A549 (cell line): Measurements from ENCODE around the gene GTF2F1. TPM values are rescaled to one million over a fixed set of nuclear protein-coding genes. Genes with fewer than 3 reads are reported as not detected.

ENCODE experiments used
- ATAC-seq, 2 experiments: fragments of 200-7000 bp in 1 of 2; fragments of >200 bp in 1 of 2; cut with Nextera tagmentation in 1 of 2; cut with Tn5 transposase in 1 of 2; 3 replicates each; pipeline versions ENCODE4 v1.8.0 to v1.9.1; 2018 to 2020; ENCODE audit warnings: mild to moderate bottlenecking in 1 of 2, moderate library complexity in 1 of 2
- CTCF ChIA-PET: fragments of 300-600 bp; sonication (Branson Sonifier 250); formaldehyde crosslinking; extraction: SDS; loops from one replicate; lab custom pipeline; 2021; ENCODE audit warnings: antibody characterized with exemption, inconsistent platforms; lab: Yijun Ruan, JAX
- POLR2A ChIA-PET: fragments of 350-600 bp; formaldehyde crosslinking; extraction: SDS; loops from one replicate; lab custom pipeline; 2021; ENCODE audit warnings: antibody characterized with exemption, inconsistent platforms; lab: Yijun Ruan, JAX
- DNase-seq, 2 experiments: peaks; one replicate each; pipeline versions ENCODE4 v3.0.0 to v3.0.0-alpha.2; 2011 to 2016; ENCODE audit warnings: low read depth in 1 of 2, low spot score in 1 of 2
- FAIRE-seq: peaks from 2 replicates; lab custom pipeline; 2011; peaks lifted over from hg19 to GRCh38; lab: Jason Lieb, UNC
- H3K27ac ChIP-seq, 2 experiments: fragments of >200 bp; sonication (Bioruptor Twin); formaldehyde crosslinking; 3 replicates each; pipeline ENCODE4 v1.5.1; 2016 to 2017
- H3K4me1 ChIP-seq: fragments of >200 bp; sonication (Bioruptor Twin); formaldehyde crosslinking; 3 replicates; pipeline ENCODE4 v1.6.1; 2016
- H3K4me2 ChIP-seq: fragments of >200 bp; sonication (Bioruptor Twin); formaldehyde crosslinking; 3 replicates; pipeline ENCODE4 v1.6.1; 2016
- H3K4me3 ChIP-seq: fragments of >200 bp; sonication (Bioruptor Twin); formaldehyde crosslinking; 3 replicates; pipeline ENCODE4 v1.5.1; 2016
- H3K9me3 ChIP-seq: fragments of >200 bp; sonication (Bioruptor Twin); formaldehyde crosslinking; 3 replicates; pipeline ENCODE4 v1.6.1; 2016
- ATOH8 ChIP-seq: fragments of 250-450 bp; sonication (Bioruptor Pico); IDR thresholded peaks from 2 replicates; pipeline ENCODE4 v1.5.0; 2020; ENCODE audit warnings: low read depth, mild to moderate bottlenecking, moderate library complexity
- CBX2 ChIP-seq: fragments of 200-600 bp; sonication (generic); IDR thresholded peaks from 2 replicates; pipeline ENCODE4 v1.6.1; 2016; ENCODE audit warnings: low read depth, mild to moderate bottlenecking, borderline replicate concordance
- CBX8 ChIP-seq: fragments of 200-600 bp; sonication (generic); IDR thresholded peaks from 2 replicates; pipeline ENCODE4 v1.6.1; 2016
- CHD4 ChIP-seq: fragments of 200-600 bp; sonication (generic); IDR thresholded peaks from 2 replicates; pipeline ENCODE4 v1.6.1; 2016; ENCODE audit warnings: antibody characterized with exemption, mild to moderate bottlenecking, borderline replicate concordance
- E2F6 ChIP-seq: IDR thresholded peaks from 2 replicates; pipeline ENCODE4 v1.6.1; 2012; ENCODE audit warnings: low read depth, borderline replicate concordance
- EP300 ChIP-seq, 2 experiments: fragments of >200 bp; sonication (Bioruptor Twin); formaldehyde crosslinking; IDR thresholded peaks; 2 replicates in 1 of 2; 3 replicates in 1 of 2; pipeline ENCODE4 v1.6.1; 2016 to 2017
- HDAC2 ChIP-seq: fragments of 200-600 bp; sonication (generic); IDR thresholded peaks from 2 replicates; pipeline ENCODE4 v1.6.1; 2016
- HEYL ChIP-seq: fragments of 250-450 bp; sonication (Bioruptor Pico); IDR thresholded peaks from 2 replicates; pipeline ENCODE4 v1.8.0; 2021; ENCODE audit warnings: mild to moderate bottlenecking, moderate library complexity
- HOXB5 ChIP-seq: fragments of 250-450 bp; sonication (Bioruptor Pico); IDR thresholded peaks from 2 replicates; pipeline ENCODE4 v1.5.0; 2020; ENCODE audit warnings: mild to moderate bottlenecking, moderate library complexity
- KDM1A ChIP-seq: fragments of 200-600 bp; sonication (generic); IDR thresholded peaks from 2 replicates; pipeline ENCODE4 v1.6.1; 2016; ENCODE audit warnings: low read depth, mild to moderate bottlenecking
- MAX ChIP-seq: IDR thresholded peaks from 2 replicates; pipeline ENCODE4 v1.6.1; 2012
- NR3C1 ChIP-seq: fragments of >200 bp; sonication (Bioruptor Twin); formaldehyde crosslinking; IDR thresholded peaks from 3 replicates; pipeline ENCODE4 v1.6.1; 2017
- POLR2A ChIP-seq: IDR thresholded peaks from 2 replicates; pipeline ENCODE4 v1.6.1; 2012; ENCODE audit warnings: mild to moderate bottlenecking, low read length
- RNF2 ChIP-seq: fragments of 200-600 bp; sonication (generic); IDR thresholded peaks from 2 replicates; pipeline ENCODE4 v1.6.1; 2016; ENCODE audit warnings: low read depth, mild to moderate bottlenecking, antibody characterized with exemption, moderate library complexity, borderline replicate concordance
- SMC3 ChIP-seq: fragments of >200 bp; sonication (Bioruptor Twin); formaldehyde crosslinking; IDR thresholded peaks from 3 replicates; pipeline ENCODE4 v1.6.1; 2018; ENCODE audit warnings: inconsistent platforms
- SREBF2 ChIP-seq: fragments of 450-650 bp; IDR thresholded peaks from 2 replicates; pipeline ENCODE4 v1.6.1; 2014; ENCODE audit warnings: mild to moderate bottlenecking, moderate library complexity
- TP53 ChIP-seq: fragments of 250-450 bp; sonication (Bioruptor Pico); IDR thresholded peaks from 2 replicates; pipeline ENCODE4 v1.5.0; 2021; ENCODE audit warnings: mild to moderate bottlenecking, moderate library complexity
- ZFP36 ChIP-seq: fragments of 450-650 bp; IDR thresholded peaks from 2 replicates; pipeline ENCODE4 v1.6.1; 2014; ENCODE audit warnings: borderline replicate concordance; ENCODE audit not compliant: partially characterized antibody
- WGBS: methylation state at CpG from one replicate; pipeline ENCODE4 v1.1.6; 2017; ENCODE audit errors: missing lambda C conversion rate; 5-methylcytosine and 5-hydroxymethylcytosine counted together
- polyA plus RNA-seq, 4 experiments: library from polyadenylated mRNA; depleted of rRNA in 3 of 4; stranded (reverse); fragments of >200 nt; fragmentation: RNase III in 1 of 4; extraction: RNeasy Plus Mini Kit Qiagen cat#74134 plus additional on column Dnase treatment in 1 of 4; gene quantifications; 2 replicates in 3 of 4; 3 replicates in 1 of 4; pipeline ENCODE4 v1.2.3, GENCODE V29; 2011 to 2017
- TF ChIP-seq, protein P1 (sequence below): fragments of 250-450 bp; sonication (Bioruptor Pico); IDR thresholded peaks from 2 replicates; pipeline ENCODE4 v1.5.0; 2021; ENCODE audit warnings: mild to moderate bottlenecking, moderate library complexity, borderline replicate concordance
- TF ChIP-seq, protein P2 (sequence below): fragments of 450-650 bp; IDR thresholded peaks from 2 replicates; pipeline ENCODE4 v1.6.1; 2014; ENCODE audit warnings: antibody characterized with exemption
- TF ChIP-seq, protein P3 (sequence below): fragments of 150-350 bp; IDR thresholded peaks from 2 replicates; pipeline ENCODE4 v1.6.1; 2014; ENCODE audit warnings: low read depth, mild to moderate bottlenecking, low read length

GTF2F1 gene
- polyA plus RNA-seq, 2 of the 4 experiments (the other 2 are of a cell fraction) = 39.0 to 75.3 TPM

DNA sequence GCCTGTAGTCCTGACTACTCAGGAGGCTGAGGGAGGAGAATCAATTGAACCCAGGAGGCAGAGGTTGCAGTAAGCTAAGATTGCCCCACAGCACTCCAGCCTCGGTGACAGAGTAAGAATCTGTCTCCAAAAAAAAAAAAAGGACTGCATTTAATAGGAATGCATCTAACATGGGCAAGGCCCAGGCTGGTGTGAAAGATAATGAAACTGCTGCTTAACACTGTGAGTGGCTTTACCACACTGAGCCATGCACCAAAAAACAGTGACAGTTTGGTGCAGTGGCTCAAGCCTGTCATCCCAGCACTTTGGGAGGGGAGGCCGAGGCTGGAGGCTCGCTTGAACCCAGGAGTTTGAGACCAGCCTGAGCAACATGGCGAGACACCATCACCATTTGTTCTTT lies 8.6 kb downstream of the GTF2F1 start:
- POLR2A ChIA-PET = no interaction called here

GRCh38 chr19:6383188-6383587 lies 9.8 kb downstream of the GTF2F1 start:
- H3K9me3 ChIP-seq = no peaks in the 10 kb centered on the region
- POLR2A ChIA-PET = no interaction called here
- H3K27ac ChIP-seq = no peak overlapping the region
- DNase-seq = no peak
- FAIRE-seq = no peak
- CTCF ChIA-PET = no interaction called here
- no peak overlapping the region for H3K4me3 ChIP-seq
- ATAC-seq = no peak
- H3K4me2 ChIP-seq = no peak overlapping the region
- no peak for TF ChIP-seq EP300 (IDR thresholded peaks at IDR 0.05)
- no peak for TF ChIP-seq CBX8
- TF ChIP-seq POLR2A = no peak
- TF ChIP-seq, all 56 proteins: peak for 0
- 96% methylated on average over 19 of the region's 19 CpGs for WGBS
- no peaks in the 10 kb centered on the region for H3K4me1 ChIP-seq

More for the DNA sequence above, 8.6 kb downstream of the GTF2F1 start:
- Histone ChIP-seq H3K4me1 (no peaks in the 10 kb centered on the region), H3K9me3 (no peaks in the 10 kb centered on the region), H3K4me2 (no peak overlapping the region), H3K4me3 (no peak overlapping the region), H3K27ac (no peak overlapping the region)
- no peak for DNase-seq
- no peak for FAIRE-seq
- CTCF ChIA-PET = no interaction called here
- 93% methylated on average over 4 of the region's 4 CpGs for WGBS
- TF ChIP-seq MAX = no peak
- TF ChIP-seq, protein P1, sequence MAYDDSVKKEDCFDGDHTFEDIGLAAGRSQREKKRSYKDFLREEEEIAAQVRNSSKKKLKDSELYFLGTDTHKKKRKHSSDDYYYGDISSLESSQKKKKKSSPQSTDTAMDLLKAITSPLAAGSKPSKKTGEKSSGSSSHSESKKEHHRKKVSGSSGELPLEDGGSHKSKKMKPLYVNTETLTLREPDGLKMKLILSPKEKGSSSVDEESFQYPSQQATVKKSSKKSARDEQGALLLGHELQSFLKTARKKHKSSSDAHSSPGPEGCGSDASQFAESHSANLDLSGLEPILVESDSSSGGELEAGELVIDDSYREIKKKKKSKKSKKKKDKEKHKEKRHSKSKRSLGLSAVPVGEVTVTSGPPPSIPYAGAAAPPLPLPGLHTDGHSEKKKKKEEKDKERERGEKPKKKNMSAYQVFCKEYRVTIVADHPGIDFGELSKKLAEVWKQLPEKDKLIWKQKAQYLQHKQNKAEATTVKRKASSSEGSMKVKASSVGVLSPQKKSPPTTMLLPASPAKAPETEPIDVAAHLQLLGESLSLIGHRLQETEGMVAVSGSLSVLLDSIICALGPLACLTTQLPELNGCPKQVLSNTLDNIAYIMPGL (CRISPR knock-in tag) = no peak
- no peak for TF ChIP-seq NR3C1
- TF ChIP-seq RNF2 = no peak
- no peak for TF ChIP-seq KDM1A
- no peak for TF ChIP-seq CBX8
- TF ChIP-seq HOXB5 (CRISPR knock-in tag) = no peak
- TF ChIP-seq, protein P2, sequence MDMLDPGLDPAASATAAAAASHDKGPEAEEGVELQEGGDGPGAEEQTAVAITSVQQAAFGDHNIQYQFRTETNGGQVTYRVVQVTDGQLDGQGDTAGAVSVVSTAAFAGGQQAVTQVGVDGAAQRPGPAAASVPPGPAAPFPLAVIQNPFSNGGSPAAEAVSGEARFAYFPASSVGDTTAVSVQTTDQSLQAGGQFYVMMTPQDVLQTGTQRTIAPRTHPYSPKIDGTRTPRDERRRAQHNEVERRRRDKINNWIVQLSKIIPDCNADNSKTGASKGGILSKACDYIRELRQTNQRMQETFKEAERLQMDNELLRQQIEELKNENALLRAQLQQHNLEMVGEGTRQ = no peak
- TF ChIP-seq CBX2 = no peak
- no peak for TF ChIP-seq SREBF2
- no peak for TF ChIP-seq ZFP36
- TF ChIP-seq ATOH8 (CRISPR knock-in tag) = no peak
- TF ChIP-seq HEYL (CRISPR knock-in tag) = no peak
- TF ChIP-seq, protein P3, sequence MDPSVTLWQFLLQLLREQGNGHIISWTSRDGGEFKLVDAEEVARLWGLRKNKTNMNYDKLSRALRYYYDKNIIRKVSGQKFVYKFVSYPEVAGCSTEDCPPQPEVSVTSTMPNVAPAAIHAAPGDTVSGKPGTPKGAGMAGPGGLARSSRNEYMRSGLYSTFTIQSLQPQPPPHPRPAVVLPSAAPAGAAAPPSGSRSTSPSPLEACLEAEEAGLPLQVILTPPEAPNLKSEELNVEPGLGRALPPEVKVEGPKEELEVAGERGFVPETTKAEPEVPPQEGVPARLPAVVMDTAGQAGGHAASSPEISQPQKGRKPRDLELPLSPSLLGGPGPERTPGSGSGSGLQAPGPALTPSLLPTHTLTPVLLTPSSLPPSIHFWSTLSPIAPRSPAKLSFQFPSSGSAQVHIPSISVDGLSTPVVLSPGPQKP = no peak
- TF ChIP-seq TP53 (CRISPR knock-in tag) = no peak
- TF ChIP-seq CHD4 = no peak
- TF ChIP-seq HDAC2 = no peak
- TF ChIP-seq E2F6 = no peak
- TF ChIP-seq SMC3 = no peak
- ATAC-seq = no peak
